B cell (primary cell): ENCODE data around the gene GPR62. TPM values are rescaled to one million over a fixed set of nuclear protein-coding genes. Genes with fewer than 3 reads are reported as not detected.

ENCODE experiments used
- ATAC-seq: fragments of 200-7000 bp; cut with Tn5 transposase; one replicate; pipeline ENCODE4 v1.10.0; 2021; ENCODE audit warnings: low read depth, mild to moderate bottlenecking, moderate number of reproducible peaks, moderate library complexity
- CTCF ChIA-PET: fragments of 350-600 bp; sonication (Branson Sonifier 250); formaldehyde crosslinking; loops from one replicate; lab custom pipeline; 2021; ENCODE audit warnings: antibody characterized with exemption, inconsistent platforms; lab: Charles Lee
- POLR2A ChIA-PET: fragments of 350-600 bp; sonication (Branson Sonifier 250); formaldehyde crosslinking; loops from one replicate; lab custom pipeline; 2021; ENCODE audit warnings: antibody characterized with exemption; lab: Charles Lee
- DNase-seq: peaks from one replicate; pipeline ENCODE4 v3.0.0; 2013
- H2AFZ ChIP-seq: 2 replicates; pipeline ENCODE4 v1.6.1; 2012; ENCODE audit warnings: mild to moderate bottlenecking, low read depth, low read length; ENCODE audit not compliant: insufficient read depth, poor library complexity, severe bottlenecking
- H3K27ac ChIP-seq, 2 donors: 1 replicate in 1 of 2; 2 replicates in 1 of 2; pipeline ENCODE4 v1.5.1; 2012 to 2013; ENCODE audit warnings: low read length in 2 of 2, mild to moderate bottlenecking in 2 of 2, moderate library complexity in 1 of 2
- H3K27me3 ChIP-seq, 4 experiments: fragments of 200-600 bp in 1 of 4; sonication (generic) in 1 of 4; replicated peaks in 1 of 4; 1 replicate in 2 of 4; 2 replicates in 2 of 4; pipeline versions ENCODE4 v1.6.1 to v1.7.0; 2013 to 2016; ENCODE audit warnings: low read length in 3 of 4, mild to moderate bottlenecking in 2 of 4, mixed read lengths in 1 of 4, moderate library complexity in 1 of 4; ENCODE audit not compliant: insufficient read depth in 4 of 4, control insufficient read depth in 3 of 4; ENCODE audit errors: control extremely low read depth in 1 of 4
- H3K36me3 ChIP-seq, 2 experiments: replicated peaks in 1 of 2; 1 replicate in 1 of 2; 2 replicates in 1 of 2; pipeline versions ENCODE4 v1.6.1 to v1.7.1; 2013; ENCODE audit warnings: low read length in 1 of 2; ENCODE audit not compliant: insufficient read depth in 2 of 2, control insufficient read depth in 1 of 2; ENCODE audit errors: control extremely low read depth in 1 of 2, extremely low read depth in 1 of 2
- H3K4me1 ChIP-seq, 2 donors: fragments of 200-600 bp in 1 of 2; sonication (generic) in 1 of 2; 1 replicate in 1 of 2; 2 replicates in 1 of 2; pipeline versions ENCODE4 v1.5.1 to v1.6.1; 2013 to 2017; ENCODE audit warnings: low read length in 2 of 2; ENCODE audit not compliant: control insufficient read depth in 2 of 2, insufficient read depth in 2 of 2
- H3K4me2 ChIP-seq: replicated peaks from 2 replicates; pipeline ENCODE3; 2012; ENCODE audit warnings: mild to moderate bottlenecking, low read depth, low read length; ENCODE audit not compliant: poor library complexity, severe bottlenecking
- H3K4me3 ChIP-seq, 5 experiments: fragments of 200-600 bp in 1 of 5; sonication (generic) in 1 of 5; 1 replicate in 3 of 5; 2 replicates in 2 of 5; pipeline versions ENCODE4 v1.5.1 to v1.7.0; 2011 to 2016; ENCODE audit warnings: low read length in 4 of 5, mild to moderate bottlenecking in 4 of 5, low read depth in 2 of 5, control low read depth in 1 of 5, moderate library complexity in 1 of 5; ENCODE audit not compliant: insufficient read depth in 1 of 5; ENCODE audit errors: control extremely low read depth in 1 of 5, extremely low read depth in 1 of 5
- H3K79me2 ChIP-seq: fragments of 200-600 bp; sonication (generic); one replicate; pipeline ENCODE4 v1.6.0; 2016; ENCODE audit warnings: low read length; ENCODE audit not compliant: control insufficient read depth, insufficient read depth
- H3K9ac ChIP-seq: fragments of 200-600 bp; sonication (generic); 2 replicates; pipeline ENCODE4 v1.6.1; 2017; ENCODE audit warnings: mild to moderate bottlenecking, low read length, moderate library complexity
- H3K9me3 ChIP-seq, 3 donors: one replicate each; pipeline versions ENCODE4 v1.6.1 to v1.7.1; 2013; ENCODE audit warnings: low read length in 2 of 3; ENCODE audit not compliant: control insufficient read depth in 2 of 3, insufficient read depth in 1 of 3; ENCODE audit errors: control extremely low read depth in 1 of 3
- H4K20me1 ChIP-seq: 2 replicates; pipeline ENCODE4 v1.6.0; 2012; ENCODE audit warnings: mild to moderate bottlenecking, low read length; ENCODE audit not compliant: insufficient read depth, control insufficient read depth, poor library complexity, severe bottlenecking
- H3K27ac Mint-ChIP-seq: one replicate; pipeline ENCODE4 v1.8.0; 2021; ENCODE audit warnings: mixed read lengths
- H3K27me3 Mint-ChIP-seq: one replicate; pipeline ENCODE4 v1.8.0; 2021; ENCODE audit warnings: mixed read lengths
- H3K4me1 Mint-ChIP-seq: one replicate; pipeline ENCODE4 v1.8.0; 2021; ENCODE audit warnings: mixed read lengths
- H3K4me3 Mint-ChIP-seq: one replicate; pipeline ENCODE4 v1.8.0; 2021; ENCODE audit warnings: mixed read lengths
- H3K9me3 Mint-ChIP-seq: one replicate; pipeline ENCODE4 v1.8.0; 2022; ENCODE audit warnings: mixed read lengths; ENCODE audit not compliant: insufficient read depth
- EZH2 ChIP-seq: IDR thresholded peaks from 2 replicates; pipeline ENCODE4 v1.6.1; 2012; ENCODE audit warnings: borderline replicate concordance, low read depth, mild to moderate bottlenecking, moderate library complexity, low read length; ENCODE audit not compliant: insufficient read depth, poor library complexity, severe bottlenecking
- WGBS: methylation state at CpG from one replicate; pipeline ENCODE4 v1.1.5; 2013; ENCODE audit warnings: missing lambda C conversion rate; ENCODE audit not compliant: insufficient coverage; 5-methylcytosine and 5-hydroxymethylcytosine counted together
- intact Hi-C: fragments of 100-400 bp; cut with micrococcal nuclease; formaldehyde crosslinking; loops from one replicate; pipeline ENCODE4 v1.10.0; 2022
- polyA plus RNA-seq: library from polyadenylated mRNA; depleted of rRNA; stranded (reverse); fragments of >200 nt; gene quantifications from 2 replicates; pipeline ENCODE4 v1.2.3, GENCODE V29; 2012
- total RNA-seq, 2 donors: library from RNA; stranded (reverse); fragments of 120-200 nt in 1 of 2; gene quantifications; 1 replicate in 1 of 2; 2 replicates in 1 of 2; pipeline versions ENCODE4 v1.2.3 to v1.2.4, GENCODE V29; 2013 to 2022
- TF ChIP-seq, protein P1 (sequence below): fragments of 200-600 bp; IDR thresholded peaks from one replicate; pipeline ENCODE4 v1.8.0; 2022; ENCODE audit warnings: antibody characterized with exemption, mild to moderate bottlenecking

GPR62 gene
- total and polyA plus RNA-seq, 2 donors (not counting 1 experiment from before 2014, with no cell fraction given) = not detected

GRCh38 chr3:51945926-51946705 is 9.1 kb upstream of the GPR62 start:
- intact Hi-C loops = no loop called here
- Mint-ChIP-seq H3K27me3 (no peaks in the 10 kb centered on the region), H3K4me3 (no peak overlapping the region), H3K9me3 (no peaks in the 10 kb centered on the region), H3K27ac (no peak overlapping the region), H3K4me1 (peaks cover 17% of the 10 kb centered on the region)
- no peak for TF ChIP-seq EZH2
- TF ChIP-seq, protein P1, sequence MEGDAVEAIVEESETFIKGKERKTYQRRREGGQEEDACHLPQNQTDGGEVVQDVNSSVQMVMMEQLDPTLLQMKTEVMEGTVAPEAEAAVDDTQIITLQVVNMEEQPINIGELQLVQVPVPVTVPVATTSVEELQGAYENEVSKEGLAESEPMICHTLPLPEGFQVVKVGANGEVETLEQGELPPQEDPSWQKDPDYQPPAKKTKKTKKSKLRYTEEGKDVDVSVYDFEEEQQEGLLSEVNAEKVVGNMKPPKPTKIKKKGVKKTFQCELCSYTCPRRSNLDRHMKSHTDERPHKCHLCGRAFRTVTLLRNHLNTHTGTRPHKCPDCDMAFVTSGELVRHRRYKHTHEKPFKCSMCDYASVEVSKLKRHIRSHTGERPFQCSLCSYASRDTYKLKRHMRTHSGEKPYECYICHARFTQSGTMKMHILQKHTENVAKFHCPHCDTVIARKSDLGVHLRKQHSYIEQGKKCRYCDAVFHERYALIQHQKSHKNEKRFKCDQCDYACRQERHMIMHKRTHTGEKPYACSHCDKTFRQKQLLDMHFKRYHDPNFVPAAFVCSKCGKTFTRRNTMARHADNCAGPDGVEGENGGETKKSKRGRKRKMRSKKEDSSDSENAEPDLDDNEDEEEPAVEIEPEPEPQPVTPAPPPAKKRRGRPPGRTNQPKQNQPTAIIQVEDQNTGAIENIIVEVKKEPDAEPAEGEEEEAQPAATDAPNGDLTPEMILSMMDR = no peak
- Histone ChIP-seq H3K4me1 (peaks cover 14 to 19% of the 10 kb centered on the region in 2 donors), H3K4me3 (no peak overlapping the region), H3K9me3 (no peaks in the 10 kb centered on the region), H4K20me1 (no peaks in the 10 kb centered on the region), H3K79me2 (peaks cover 6% of the 10 kb centered on the region), H3K27ac (no peak overlapping the region), H3K4me2 (no peak overlapping the region), H3K9ac (no peak overlapping the region), H3K36me3 (no peaks in the 10 kb centered on the region), H2AFZ (no peak overlapping the region), H3K27me3 (no peaks in the 10 kb centered on the region)
- DNase-seq (no peak), ATAC-seq (no peak)
- POLR2A ChIA-PET = no interaction called here
- WGBS = over 99% methylated on average over 12 of the region's 14 CpGs
- CTCF ChIA-PET = interaction anchor here (0.6 kb wide), 1 partner anchor 50 kb away, joined by 4 read pairs; the partner anchor contains the start of gene RPL29

- TF ChIP-seq, protein P1 = no peak
- no peak for TF ChIP-seq EZH2
- Histone ChIP-seq H4K20me1 (no peaks in the 10 kb centered on the region), H2AFZ (no peak overlapping the region), H3K4me3 (no peak overlapping the region), H3K27me3 (no peaks in the 10 kb centered on the region), H3K79me2 (no peaks in the 10 kb centered on the region), H3K36me3 (no peaks in the 10 kb centered on the region), H3K27ac (no peak overlapping the region), H3K9me3 (no peaks in the 10 kb centered on the region), H3K4me2 (no peak overlapping the region), H3K4me1 (peaks cover 11 to 14% of the 10 kb centered on the region in 2 donors), H3K9ac (no peak overlapping the region)
- Mint-ChIP-seq H3K4me3 (no peak overlapping the region), H3K4me1 (peaks cover 13% of the 10 kb centered on the region), H3K27me3 (no peaks in the 10 kb centered on the region), H3K9me3 (no peaks in the 10 kb centered on the region), H3K27ac (no peak overlapping the region)
- intact Hi-C loops = no loop called here
- no peak for DNase-seq
- no peak for ATAC-seq
- ChIA-PET CTCF (no interaction called here), POLR2A (no interaction called here)
- 100% methylated on average over 3 of the region's 4 CpGs for WGBS
Measured at GRCh38 chr3:51946796-51947195, 8.4 kb upstream of the GPR62 start.
